ENCODE data around the gene TMEM208.

The TMEM208 gene

GRCh38 chr16:67187175-67187890 lies 39.6 kb upstream of the TMEM208 start:
- no peak overlapping the region for H3K4me3 ChIP-seq (ENCODE audit: low read depth, low read length)
- no peak for TF ChIP-seq CTCF (IDR thresholded peaks at IDR 0.05; ENCODE audit: borderline replicate concordance, insufficient read depth, low read depth, low read length)

- no peak overlapping the region for H3K4me3 ChIP-seq (ENCODE audit: low read depth, low read length)
- TF ChIP-seq CTCF (IDR thresholded peaks at IDR 0.05; ENCODE audit: borderline replicate concordance, insufficient read depth, low read depth, low read length) = no peak
Measured at GRCh38 chr16:67188323-67188722, 38.6 kb upstream of the TMEM208 start.

- TF ChIP-seq CTCF (IDR thresholded peaks at IDR 0.05; ENCODE audit: borderline replicate concordance, insufficient read depth, low read depth, low read length) = no peak
- no peak overlapping the region for H3K4me3 ChIP-seq (ENCODE audit: low read depth, low read length)
Measured at GRCh38 chr16:67188798-67189197, 38.1 kb upstream of the TMEM208 start.

- no peak for TF ChIP-seq CTCF (IDR thresholded peaks at IDR 0.05; ENCODE audit: borderline replicate concordance, insufficient read depth, low read depth, low read length)
- no peak within 1 kb of the TSS for H3K4me3 ChIP-seq (ENCODE audit: low read depth, low read length)
Measured at GRCh38 chr16:67190041-67190440, 36.9 kb upstream of the TMEM208 start, which contains the start of gene EXOC3L1. EXOC3L1 (minus strand) TSS chr16:67190136; CDS start chr16:67189676, 460 bp downstream.

- TF ChIP-seq CTCF (IDR thresholded peaks at IDR 0.05; ENCODE audit: borderline replicate concordance, insufficient read depth, low read depth, low read length) = no peak
Measured at GRCh38 chr16:67190448-67191399, 36.2 kb upstream of the TMEM208 start.

GRCh38 chr16:67191411-67191994 lies 35.4 kb upstream of the TMEM208 start:
- no peak for TF ChIP-seq CTCF (IDR thresholded peaks at IDR 0.05; ENCODE audit: borderline replicate concordance, insufficient read depth, low read depth, low read length)
- peak overlapping the region; percentile 51 for H3K4me3 ChIP-seq (ENCODE audit: low read depth, low read length)

More at GRCh38 chr16:67190448-67191399, 36.2 kb upstream of the TMEM208 start:
- no peak overlapping the region for H3K4me3 ChIP-seq (ENCODE audit: low read depth, low read length)
